ENCODE measurements around the gene MEP1A.
"Not testable (repeated sequence)": the region's sequence is repeated elsewhere in the genome, so short reads cannot be mapped to it uniquely, and the experiment has no call there.

The MEP1A gene

GRCh38 chr6:46793138-46793537 lies at the start of gene MEP1A:
TSS of gene MEP1A (plus strand) at chr6:46793389. CDS start at chr6:46793399, 10 bp downstream.
- ChIA-PET POLR2A (ENCODE audit: low non-redundant PET) (no interaction called here), CTCF (interaction anchor here (0.6 kb wide), 1 partner anchor 118 kb away, joined by 3 read pairs; no protein-coding TSS in a partner anchor)
- TF ChIP-seq CTCF (conservative IDR thresholded peaks at IDR 0.05; ENCODE audit: low read depth): no peak
- DNase-seq (ENCODE audit: low spot score): no peak
- no peak within 1 kb of the TSS for H3K27ac ChIP-seq

GRCh38 chr6:46743425-46744158 lies 49.6 kb upstream of the MEP1A start:
- CTCF ChIA-PET: no interaction called here
- TF ChIP-seq CTCF (conservative IDR thresholded peaks at IDR 0.05; ENCODE audit: low read depth): no peak
- no peak overlapping the region for H3K27ac ChIP-seq
- POLR2A ChIA-PET (ENCODE audit: low non-redundant PET): no interaction called here
- no peak for DNase-seq (ENCODE audit: low spot score)

DNA sequence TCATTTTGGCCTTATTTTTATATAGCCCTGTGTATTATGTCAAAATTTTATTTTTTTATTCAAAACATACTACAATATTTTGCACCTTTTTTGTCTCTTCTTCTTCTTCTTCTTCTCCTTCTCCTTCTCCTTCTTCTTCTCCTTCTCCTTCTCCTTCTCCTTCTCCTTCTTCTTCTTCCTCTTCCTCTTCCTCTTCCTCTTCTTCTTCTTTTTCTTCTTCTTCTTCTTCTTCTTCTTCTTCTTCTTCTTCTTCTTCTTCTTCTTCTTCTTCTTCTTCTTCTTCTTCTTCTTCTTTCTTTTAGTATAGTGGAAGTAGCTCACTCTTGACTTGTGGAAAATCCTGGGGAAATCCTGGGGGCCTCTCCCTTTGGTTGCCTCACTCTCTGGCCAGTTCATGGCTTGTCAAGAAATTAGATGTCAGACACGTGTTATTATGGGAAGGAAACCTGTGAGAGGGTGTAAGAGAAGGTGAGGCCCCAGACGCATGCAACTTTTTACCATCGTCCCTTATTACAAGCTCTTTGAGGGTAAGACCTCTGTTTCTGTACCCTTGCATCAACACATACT lies 48.9 kb upstream of the MEP1A start:
- DNase-seq (ENCODE audit: low spot score); POLR2A ChIA-PET (ENCODE audit: low non-redundant PET); CTCF ChIA-PET; H3K27ac ChIP-seq: not testable (repeated sequence)

- POLR2A ChIA-PET (ENCODE audit: low non-redundant PET): no interaction called here
- H3K27ac ChIP-seq: no peak overlapping the region
- no peak for TF ChIP-seq CTCF (conservative IDR thresholded peaks at IDR 0.05; ENCODE audit: low read depth)
- CTCF ChIA-PET: interaction anchor here (0.6 kb wide), 1 partner anchor 193 kb away, joined by 8 read pairs; no protein-coding TSS in a partner anchor
- DNase-seq (ENCODE audit: low spot score): no peak
These were observed 47.2 kb upstream of the MEP1A start for GRCh38 chr6:46745973-46746372.

DNA sequence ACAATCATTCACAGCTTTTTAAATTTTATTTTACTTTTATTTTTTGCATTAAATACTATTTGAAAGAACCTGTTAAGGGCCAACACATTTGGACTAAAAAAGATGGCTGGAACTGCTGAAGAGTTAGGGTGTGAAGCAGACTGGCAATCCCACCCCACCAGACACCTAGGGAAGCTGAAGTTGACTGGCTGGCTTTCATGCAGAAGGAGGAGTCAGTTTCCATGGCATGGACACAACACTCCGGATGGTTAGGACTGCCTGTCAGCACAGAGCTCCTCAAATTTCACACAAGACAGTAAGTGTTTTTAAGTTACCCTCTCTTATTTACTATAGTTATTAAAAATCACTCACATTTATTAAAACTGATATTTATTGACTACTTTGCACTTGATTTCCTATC lies 46.5 kb upstream of the MEP1A start, which contains the start of gene ANKRD66:
Gene ANKRD66 (plus strand): TSS at position 238 of the 400 bp plus-strand sequence. CDS start 5,016 bp downstream, outside the sequence.
- DNase-seq (ENCODE audit: low spot score): no peak
- ChIA-PET CTCF (no interaction called here), POLR2A (ENCODE audit: low non-redundant PET) (no interaction called here)

GRCh38 chr6:46748940-46749503 lies 44.2 kb upstream of the MEP1A start:
- TF ChIP-seq CTCF (conservative IDR thresholded peaks at IDR 0.05; ENCODE audit: low read depth): no peak
- no peak overlapping the region for H3K27ac ChIP-seq
- ChIA-PET CTCF (no interaction called here), POLR2A (ENCODE audit: low non-redundant PET) (no interaction called here)
- DNase-seq (ENCODE audit: low spot score): no peak

More for the DNA sequence above, 46.5 kb upstream of the MEP1A start, which contains the start of gene ANKRD66:
- no peak within 1 kb of the TSS for H3K27ac ChIP-seq
- no peak for TF ChIP-seq CTCF (conservative IDR thresholded peaks at IDR 0.05; ENCODE audit: low read depth)

GRCh38 chr6:46749731-46750130 lies 43.5 kb upstream of the MEP1A start:
- CTCF ChIA-PET: interaction anchor here (0.5 to 0.7 kb wide), 3 partner anchors 52 to 299 kb away, joined by 3 to 5 read pairs (median 3); no protein-coding TSS in a partner anchor
- DNase-seq (ENCODE audit: low spot score): no peak

More at GRCh38 chr6:46749731-46750130, 43.5 kb upstream of the MEP1A start:
- TF ChIP-seq CTCF (conservative IDR thresholded peaks at IDR 0.05; ENCODE audit: low read depth): no peak
- POLR2A ChIA-PET (ENCODE audit: low non-redundant PET): no interaction called here
- H3K27ac ChIP-seq: no peak overlapping the region

Data from RWPE1 (cell line).